NCI-H69 (cell line): ENCODE results near the gene EFCAB8.
"Not testable (repeated sequence)": the region's sequence is repeated elsewhere in the genome, so short reads cannot be mapped to it uniquely, and the experiment has no call there.

Experiments
- DNase-seq: peaks from one replicate; lab custom pipeline; 2025; lab: John Stamatoyannopoulos, UW

EFCAB8 gene

GRCh38 chr20:32909896-32910571, 51.3 kb downstream of the EFCAB8 start:
- no peak for DNase-seq

DNA sequence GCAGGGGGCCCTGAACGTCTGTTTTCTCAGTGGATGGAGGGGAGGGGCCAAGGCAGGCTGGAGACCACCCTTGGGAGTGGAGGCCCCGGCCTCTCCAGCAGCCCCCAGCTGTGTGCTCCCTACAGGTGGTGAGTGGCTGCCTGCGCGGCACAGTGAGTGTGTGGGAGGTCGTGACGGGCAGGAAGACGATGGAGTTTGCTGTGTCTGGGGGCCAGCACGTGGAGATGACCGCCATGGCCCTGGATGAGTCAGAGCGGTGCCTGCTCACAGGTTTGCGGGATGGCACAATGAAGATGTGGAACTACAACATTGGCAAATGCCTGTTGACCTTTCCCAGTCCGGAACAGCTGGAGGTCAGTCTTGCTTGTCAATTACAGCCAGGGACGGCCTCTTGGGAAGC, 52.6 kb downstream of the EFCAB8 start:
- DNase-seq = no peak

DNA sequence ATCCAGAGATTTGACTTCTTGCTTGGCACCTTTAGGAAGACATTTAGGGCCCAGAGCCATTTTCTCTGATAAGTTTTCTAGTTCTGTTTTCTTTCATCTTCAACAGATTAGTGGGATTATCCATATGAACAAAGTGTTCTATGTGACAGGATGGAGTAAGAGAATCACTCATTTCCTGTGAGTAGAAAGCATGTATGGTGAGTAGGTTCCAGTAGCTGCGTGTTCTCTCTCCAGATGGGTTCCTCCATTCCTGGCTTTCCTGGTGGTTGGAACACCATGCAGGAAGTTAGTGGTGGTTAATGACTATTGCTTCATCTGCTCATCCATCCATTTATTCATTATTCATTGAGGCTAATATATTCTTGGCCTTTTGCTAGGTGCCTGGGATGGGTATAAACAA, 54.0 kb downstream of the EFCAB8 start:
- DNase-seq = no peak

GRCh38 chr20:32914031-32914430, 55.3 kb downstream of the EFCAB8 start:
- DNase-seq = no peak

DNA sequence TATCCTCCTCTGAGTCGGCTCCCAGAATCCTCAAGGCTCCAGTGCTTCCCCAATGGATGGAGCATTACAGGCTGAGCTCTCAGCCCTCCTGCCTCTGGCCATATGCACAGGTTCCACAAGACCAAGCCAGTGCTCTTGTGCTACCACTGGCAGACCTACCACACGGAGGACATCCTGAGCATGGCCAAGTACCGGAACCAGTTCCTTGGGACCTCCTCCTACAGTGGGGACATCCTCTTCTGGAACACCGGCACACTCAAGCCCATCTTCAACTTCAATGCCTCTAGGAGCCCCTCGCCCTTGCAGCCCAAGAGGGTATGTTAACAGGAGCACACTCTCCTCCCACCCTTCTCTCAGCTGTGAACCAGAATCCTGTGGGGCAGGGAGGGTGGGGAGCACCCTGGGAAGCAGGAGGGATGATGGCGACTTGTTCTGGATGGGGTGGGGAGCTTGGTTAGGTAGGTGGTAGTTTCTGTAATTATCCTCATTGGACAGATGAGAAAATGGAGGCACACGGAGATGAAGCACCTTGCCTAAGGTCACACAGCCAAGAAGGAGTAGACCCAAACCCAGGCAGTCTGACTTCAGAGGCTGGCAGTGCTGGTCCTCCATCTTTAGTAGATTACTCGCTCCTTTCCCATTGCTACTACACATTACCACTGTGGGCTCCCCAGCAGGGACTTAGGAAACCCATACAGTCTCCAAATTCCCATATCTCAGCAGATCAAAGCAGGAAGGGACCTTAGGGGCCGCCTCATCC, 58.6 kb downstream of the EFCAB8 start:
- no peak for DNase-seq

DNA sequence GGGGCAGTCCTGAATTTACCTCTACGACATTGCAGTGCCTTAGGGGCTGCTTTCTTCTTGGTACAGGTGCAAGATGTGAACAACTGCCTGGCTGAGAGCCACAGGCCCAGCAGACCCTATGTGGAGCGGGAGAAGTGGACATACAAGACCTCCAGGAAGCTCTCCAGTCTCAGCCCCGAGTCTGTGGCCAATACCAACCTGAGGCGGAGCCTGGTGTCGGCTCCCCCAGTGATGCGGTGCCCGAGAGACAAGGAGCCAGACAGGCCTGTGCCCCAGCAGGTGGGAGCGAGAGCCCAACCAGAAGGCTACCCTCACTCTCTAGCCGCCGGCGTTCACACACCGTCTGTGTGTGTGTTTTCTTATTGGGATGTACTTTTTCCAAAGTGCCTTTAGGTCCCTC, 59.6 kb downstream of the EFCAB8 start:
- DNase-seq = no peak

- DNase-seq = no peak
These were observed 60.0 kb downstream of the EFCAB8 start for GRCh38 chr20:32918751-32919150.

DNA sequence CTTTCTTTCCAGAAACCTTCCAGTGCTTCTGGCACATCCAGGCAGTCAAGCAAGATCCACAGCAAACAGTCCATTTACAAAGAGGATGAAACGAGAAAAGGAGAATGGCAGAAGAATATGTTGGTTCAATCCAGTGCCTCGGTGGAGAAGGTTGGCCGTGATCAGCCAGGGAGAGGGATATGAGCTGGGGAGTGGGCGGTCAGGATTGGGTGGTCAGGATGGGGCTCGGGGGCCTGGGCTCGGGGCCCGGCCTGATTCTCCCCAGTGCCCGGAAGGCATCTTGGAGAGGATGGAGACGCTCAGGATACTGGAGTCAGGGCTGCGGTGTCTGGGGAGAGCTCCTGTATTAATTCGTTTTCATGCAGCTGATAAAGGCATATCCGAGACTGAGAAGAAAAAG, 61.3 kb downstream of the EFCAB8 start:
- DNase-seq = no peak

DNA sequence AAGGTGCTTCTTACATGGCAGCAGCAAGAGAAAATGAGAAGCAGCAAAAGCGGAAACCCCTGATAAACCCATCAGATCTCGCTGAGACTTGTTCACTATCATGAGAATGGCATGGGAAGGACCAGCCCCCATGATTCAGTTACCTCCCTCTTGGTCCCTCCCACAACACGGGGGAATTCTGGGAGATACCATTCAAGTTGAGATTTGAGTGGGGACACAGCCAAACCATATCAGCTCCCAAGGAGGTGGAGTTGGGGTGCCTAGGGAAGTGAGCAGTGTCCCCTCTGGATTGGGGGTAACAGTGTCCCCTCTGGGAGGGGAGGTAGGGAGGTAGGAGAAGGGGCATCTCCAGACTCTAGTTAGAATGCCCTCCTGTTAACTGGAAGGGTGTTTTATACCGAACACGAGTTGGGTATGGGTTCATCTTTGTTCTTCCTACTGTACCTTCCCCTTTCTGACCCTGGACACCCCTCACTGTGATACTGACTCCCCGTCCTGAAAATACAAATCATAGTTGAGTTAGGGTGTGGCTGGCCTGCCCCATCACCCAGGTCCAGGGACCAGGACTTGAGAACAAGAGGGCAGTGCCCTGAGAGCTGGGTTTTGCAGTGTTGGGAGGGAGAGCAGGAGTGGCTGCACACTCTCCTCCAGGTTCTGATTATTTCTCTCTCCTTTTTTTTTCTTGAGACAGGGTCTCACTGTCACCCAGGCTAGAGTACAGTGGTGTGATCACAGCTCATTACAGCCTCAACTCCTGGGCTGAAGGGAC, 62.0 kb downstream of the EFCAB8 start:
- DNase-seq = no peak

- DNase-seq = no peak
These were observed 63.7 kb downstream of the EFCAB8 start for GRCh38 chr20:32922466-32922865.

DNA sequence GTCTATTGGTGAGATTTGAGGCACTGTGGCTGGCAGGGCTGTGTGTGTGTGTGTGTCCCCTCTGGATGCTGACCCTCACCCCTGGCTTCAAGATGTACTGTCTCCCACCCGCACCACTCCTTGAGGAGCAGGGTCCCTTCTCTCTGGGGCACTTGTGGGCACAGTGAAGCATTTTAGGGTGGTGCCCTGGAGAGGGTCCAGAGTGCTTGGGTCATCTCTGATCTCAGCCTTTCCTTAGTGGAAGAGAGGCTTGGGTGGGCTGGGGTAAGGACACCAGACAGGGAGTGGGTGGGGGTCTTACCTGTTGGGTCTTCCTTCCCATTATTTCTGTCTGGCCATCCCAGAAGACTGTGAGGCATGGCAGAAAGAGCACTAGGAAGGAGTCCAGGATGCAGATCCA, 66.1 kb downstream of the EFCAB8 start:
- no peak for DNase-seq

- DNase-seq = no peak
These were observed 66.9 kb downstream of the EFCAB8 start for GRCh38 chr20:32925481-32926196.

- DNase-seq = no peak
These were observed 70.4 kb downstream of the EFCAB8 start for GRCh38 chr20:32929162-32929561.

- DNase-seq = no peak
These were observed 71.5 kb downstream of the EFCAB8 start for GRCh38 chr20:32930181-32930580.

- DNase-seq = no peak
These were observed 72.0 kb downstream of the EFCAB8 start for GRCh38 chr20:32930701-32931100.

- no peak for DNase-seq
These were observed 75.9 kb downstream of the EFCAB8 start for GRCh38 chr20:32934580-32934979.

DNA sequence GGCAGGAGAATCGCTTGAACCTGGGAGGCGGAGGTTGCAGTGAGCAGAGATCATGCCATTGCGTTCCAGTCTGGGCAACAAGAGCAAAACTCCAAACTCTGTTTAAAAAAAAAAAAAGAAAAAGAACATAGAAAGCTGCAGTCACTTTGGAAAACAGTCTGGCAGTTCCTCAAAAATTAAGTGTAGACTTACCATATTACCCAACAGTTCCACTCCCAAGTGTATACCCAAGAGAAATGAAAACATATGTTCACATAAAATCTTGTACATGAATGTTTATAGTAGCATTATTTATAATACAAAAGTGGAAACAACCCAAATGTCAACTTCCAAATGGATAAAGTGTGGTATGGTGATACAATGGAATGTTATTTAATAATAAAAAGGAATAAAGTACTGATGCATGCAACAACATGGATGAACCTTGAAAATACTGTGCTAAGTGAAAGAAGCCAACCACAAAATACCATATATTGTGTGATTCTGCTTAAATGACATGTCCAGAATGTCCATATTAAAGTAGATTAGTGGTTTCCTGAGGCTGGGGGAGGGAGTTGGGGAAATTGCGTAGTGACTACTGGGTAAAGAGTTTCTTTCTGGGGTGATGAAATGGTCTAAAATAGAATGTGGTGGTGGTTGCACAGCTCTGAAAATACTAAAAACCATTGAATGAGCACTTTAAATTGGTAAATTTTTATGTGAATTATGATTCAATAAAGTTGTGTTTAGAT, 82.6 kb downstream of the EFCAB8 start:
- no peak for DNase-seq

DNA sequence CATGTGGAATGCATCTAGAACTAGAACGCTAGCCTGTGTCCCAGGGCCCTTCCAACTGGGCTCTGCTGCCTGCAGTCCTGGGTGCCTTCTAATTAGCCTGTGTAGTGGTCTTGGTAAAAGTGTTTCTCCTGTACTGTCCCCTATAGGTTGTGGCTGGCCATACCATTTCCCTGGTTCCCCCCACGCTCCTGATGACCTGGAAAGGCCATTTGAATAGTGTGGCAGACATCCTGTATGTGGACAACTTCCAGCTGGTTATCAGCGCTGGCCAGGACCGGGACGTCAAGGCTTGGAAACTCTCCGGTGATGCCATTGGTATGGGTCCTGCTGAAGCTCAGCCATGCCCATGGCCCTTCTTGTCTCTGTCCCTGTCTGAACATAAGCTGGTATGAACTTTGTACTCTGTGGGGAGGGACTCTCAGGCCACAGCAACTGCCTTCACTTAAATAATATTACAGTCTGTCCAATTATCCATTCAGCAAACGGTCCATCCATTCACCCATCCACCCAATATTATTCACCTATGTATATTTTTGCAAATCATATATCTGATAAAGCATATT, 84.8 kb downstream of the EFCAB8 start:
- DNase-seq = no peak

- DNase-seq = peak; percentile 51
These were observed 87.0 kb downstream of the EFCAB8 start for GRCh38 chr20:32945710-32946221.

DNA sequence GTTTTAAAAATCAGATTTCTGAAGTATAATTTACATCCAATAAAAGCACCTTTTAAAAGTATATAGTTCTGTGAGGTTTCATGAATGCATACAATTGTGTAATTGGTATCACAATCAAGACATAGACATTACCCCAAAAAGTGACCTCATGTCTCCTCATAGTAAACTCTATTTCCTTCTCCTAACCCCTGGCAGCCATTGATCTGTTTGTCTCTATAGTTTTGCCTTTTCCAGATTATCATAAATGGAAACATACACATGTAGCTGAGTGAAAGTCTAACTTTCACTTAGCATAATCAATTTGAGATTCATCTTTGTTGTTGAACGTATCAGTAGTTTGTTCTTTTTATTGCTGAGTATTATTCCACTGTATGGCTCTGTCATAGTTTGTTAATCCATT, 87.9 kb downstream of the EFCAB8 start:
- no peak for DNase-seq

DNA sequence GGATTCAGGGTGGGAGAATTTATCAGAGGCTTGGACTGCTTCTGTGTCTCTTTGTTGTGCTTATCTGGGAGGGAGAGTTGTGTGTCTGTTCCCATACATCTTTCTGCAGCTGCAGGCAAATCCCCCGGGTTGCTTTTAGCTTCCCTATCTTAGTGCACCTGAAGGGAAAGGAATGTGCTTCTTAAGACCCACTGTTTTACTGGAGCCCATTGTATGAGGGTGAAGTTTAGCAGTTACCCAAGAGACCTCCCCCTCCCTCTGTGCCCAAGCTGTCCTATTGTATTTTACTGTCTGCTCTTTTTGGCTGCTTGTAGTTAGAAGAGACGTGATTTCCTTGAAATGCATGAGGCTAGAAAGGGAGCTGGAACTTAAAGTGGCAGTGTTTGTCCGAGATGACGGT, 91.8 kb downstream of the EFCAB8 start:
- DNase-seq = not testable (repeated sequence)
